ENCODE data around the gene TTC7B.
A peak's percentile ranks its signal among the peaks of the same experiment; 100 is the strongest.

TTC7B gene

DNA sequence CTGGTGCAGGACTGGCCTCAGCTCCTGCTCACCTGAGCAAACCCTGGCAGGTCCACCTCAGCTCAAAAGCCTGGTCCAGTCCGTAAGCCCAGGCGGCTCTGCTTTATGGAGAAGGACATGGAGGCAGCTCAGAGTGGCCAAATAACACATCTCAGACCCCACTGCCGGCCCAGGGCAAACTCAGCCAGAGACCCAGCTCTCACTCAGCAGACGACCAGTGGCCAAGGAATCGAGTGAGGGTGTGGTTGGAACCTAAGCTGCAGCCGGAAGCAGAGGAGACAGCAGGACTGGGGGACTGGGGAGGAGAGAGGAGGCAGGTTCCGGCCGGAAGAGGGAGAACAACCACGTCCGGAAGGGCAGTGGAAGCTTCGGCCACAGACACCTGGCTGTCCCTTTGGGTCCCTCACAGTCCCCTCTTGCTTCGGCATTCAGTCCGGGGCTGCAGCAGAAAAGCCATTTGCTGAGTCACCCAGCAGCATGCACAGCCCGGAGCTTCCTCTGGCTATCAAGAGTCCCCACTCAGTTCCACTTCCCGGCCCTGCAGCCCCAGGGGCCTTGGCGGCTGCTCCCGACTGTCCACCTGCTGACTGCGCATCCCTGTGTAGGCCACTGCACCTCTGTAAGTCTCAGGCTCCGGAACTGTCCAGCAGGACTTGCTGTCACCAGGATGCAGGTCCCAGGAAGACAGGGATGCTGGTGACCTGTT, 315.4 kb downstream of the TTC7B start:
- no peak for DNase-seq

DNA sequence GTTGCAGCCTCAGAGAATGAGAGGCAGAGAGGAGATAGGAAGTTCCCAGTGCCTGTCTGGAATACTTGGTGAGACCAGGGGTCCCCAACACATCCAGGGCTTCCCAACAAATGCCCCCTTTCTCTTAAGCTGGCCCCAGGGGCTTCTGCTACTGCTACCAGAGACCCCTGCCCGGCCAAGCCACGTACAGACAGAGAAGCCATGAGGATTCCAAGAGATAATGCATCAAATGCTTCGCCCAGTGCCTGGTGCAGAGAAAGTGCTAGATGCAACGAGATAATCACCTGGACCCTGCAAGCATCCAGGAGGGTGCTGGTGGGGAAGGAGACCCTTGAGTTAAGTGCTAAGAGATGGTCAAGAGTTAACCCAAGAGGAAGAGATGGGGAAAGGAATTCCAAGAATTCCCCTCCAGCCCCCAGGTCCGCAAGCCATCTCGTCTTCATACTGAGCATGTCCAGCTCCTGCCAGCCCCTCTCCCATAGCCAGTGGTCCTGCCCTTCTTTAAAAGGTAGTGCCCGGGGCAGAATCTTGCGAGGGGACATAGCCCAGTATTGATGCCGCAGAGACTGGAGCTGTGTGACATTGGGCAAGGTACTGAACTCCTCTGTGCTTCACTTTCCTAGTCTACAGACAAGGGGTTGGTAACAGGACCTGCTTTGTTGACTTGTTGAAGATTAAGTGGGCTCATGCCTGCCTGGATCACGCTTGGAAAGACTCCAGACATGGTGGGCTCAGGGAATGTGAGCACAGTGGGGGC, 316.1 kb downstream of the TTC7B start:
- DNase-seq: no peak

DNA sequence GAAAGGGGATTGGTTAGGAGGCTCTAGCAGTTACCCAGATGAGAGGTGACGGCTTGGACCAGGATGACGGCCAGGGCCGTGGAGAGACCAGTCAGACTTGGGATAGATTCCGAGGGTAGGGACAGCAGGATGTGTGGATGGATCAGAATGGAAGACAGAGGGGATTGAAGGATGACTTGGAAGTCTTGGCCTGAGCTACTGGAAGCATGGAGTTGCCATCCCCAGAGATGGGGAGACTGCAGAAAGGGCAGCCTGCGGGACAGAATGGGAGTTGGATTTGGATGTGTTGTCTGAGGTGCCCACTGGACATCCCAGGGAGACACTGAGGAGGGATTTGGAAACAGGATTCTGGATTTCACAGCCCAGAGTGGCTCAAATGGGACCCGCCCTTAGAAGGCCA, 317.1 kb downstream of the TTC7B start:
- no peak for DNase-seq

- DNase-seq: no peak
Measured at GRCh38 chr14:90498198-90498597, 318.0 kb downstream of the TTC7B start.

DNA sequence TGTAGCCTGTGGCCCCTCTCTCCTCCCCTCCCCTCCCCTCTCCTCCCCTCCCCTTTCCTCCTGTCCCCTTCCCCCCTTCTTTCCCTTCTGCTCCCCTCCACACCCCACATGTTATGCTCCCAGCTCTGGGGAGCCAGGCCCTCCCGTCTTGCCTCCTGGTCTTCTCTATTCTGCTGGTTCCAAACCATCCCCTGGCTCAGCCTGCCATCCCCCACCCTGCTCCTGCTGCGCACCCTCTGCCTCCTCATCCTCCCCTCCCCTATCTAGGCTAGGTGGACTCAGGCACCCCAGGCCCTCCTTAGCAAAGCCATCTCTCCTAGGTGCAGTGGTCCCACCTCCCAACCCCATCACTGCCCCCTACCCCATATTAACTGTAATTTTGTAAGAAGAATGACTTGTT, 319.9 kb downstream of the TTC7B start:
- DNase-seq: no peak

DNA sequence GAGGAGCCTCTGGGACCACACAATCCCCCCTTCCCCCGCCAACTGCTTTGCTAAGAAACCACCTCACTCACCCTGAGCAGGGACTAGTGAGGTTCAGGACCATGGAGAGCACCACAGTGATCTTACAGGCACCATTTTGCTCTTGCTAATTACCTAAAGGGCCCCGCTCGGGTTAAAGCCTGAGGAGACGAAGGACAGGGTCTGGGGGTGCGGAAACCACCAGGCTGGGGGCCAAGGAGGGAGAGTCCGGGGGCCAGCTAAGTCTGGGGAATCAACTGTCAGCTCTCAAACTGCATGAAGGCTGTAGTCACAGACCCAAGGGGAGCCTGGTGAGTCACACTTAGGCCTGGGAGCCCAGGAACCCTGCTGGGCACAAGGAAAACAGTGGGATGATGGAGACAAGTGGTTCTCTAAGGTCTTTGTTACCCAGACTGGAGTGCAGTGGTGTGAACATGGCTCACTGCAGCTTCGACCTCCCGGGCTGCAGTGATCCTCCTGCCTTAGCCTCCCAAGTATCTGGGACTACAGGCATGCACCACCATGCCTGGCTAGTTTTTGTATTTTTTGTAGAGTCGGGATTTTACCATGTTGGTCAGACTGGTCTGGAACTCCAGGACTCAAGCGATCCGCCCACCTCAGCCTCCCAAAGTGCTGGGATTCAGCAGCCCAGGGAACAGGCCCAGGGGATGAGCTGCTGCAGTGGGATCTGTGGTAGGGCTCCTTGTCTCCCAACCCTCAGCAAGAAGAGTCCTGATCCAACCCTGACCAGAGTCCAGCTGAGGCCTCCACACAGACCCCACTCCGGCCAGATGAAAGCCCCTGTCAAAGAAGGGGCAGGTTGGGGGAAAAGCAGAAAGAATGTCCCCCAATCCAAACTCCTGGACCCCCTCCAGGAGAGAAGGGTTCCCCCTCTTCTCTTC, 320.6 kb downstream of the TTC7B start:
- peak; percentile 17 to 32 for DNase-seq

DNA sequence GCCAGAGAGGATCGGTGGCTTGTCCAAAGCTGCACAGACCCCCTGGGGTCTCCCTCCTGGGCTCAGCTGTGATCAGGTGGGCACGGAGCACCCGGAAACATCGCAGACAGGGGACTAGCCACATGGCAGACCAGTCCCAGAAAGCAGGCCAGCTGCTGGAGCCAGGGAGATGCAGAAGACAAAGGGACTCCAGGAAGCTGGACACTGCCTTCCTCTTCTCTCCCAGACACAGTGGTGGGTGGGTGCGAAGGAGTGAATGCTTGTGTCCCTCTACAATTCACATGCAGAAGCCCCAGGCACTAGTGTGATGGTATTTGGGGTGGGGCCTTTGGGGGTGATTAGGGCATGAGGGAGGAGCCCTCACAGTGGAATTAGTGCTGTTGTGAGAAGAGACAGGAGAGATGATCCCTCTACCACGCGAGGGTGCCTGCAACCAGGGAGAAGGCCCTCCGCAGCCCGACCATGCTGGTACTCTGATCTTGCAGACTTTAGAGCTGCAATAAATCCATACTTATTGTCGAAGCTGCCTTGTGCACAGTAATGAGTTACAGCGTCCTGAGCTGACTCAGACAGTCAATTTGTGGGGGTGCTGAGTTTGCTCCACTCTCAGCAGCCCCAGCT, 324.2 kb downstream of the TTC7B start:
- DNase-seq: no peak

GRCh38 chr14:90491221-90491885, 324.9 kb downstream of the TTC7B start:
- no peak for DNase-seq

- DNase-seq: no peak
Measured at GRCh38 chr14:90490720-90491050, 325.5 kb downstream of the TTC7B start.

DNA sequence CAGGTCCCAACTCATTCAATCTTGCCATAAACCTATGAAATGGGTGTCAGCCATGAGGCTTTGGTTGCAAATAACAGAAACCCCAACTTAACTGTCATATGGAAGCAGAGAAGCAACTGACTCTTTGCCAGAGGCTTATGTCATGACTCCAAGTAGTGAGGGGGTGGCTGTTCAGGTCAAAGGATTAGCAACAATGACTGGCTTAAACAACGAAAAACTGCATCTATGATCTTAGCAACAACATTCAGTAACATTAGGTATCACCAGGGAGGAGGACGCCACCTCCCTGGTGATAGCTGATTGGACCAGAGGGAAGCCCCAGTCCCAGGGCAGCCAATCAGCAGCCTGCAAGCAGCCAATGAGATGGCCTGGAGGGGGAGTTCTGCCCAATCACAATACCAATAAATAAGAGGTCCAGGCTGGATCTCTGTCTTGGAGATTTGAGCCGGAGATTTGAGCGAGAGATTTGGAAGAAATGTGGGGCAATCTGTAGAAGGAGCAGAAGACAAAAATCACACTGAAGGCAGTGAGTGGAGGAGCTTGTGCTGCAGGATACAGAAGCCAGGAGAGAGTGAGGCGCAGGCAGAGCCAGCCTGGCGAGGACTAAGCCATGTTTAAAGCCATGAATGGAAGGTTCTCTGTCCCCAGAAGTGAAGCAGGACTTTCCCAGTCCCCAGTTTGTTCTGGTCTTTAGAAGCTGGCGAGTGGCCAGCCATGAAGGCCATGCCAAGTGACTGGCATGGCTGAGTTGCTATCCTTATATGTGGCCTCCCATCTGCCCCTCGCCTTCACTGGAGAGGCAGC, 326.1 kb downstream of the TTC7B start:
- no peak for DNase-seq

DNA sequence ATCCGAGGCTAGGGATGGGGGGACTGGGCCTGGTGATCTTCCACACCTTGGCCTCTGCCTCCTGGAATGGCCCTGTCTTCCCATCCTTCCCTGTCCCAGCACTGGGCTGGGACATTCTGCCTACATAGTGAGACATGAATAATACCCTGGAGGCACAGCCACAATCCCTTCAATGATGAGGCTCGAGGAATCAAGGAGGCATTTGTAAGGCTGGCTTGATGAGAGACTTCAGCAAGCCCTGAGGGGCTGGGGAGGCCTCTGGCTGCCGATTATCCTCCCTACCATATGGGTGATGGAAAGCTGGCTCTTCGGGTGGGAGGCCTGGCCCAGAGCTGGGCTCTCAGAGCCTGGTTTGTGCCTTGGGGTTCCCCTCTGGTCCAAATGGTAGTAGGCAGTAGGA, 326.9 kb downstream of the TTC7B start:
- DNase-seq: no peak

GRCh38 chr14:90488256-90488655, 328.0 kb downstream of the TTC7B start:
- no peak for DNase-seq

DNA sequence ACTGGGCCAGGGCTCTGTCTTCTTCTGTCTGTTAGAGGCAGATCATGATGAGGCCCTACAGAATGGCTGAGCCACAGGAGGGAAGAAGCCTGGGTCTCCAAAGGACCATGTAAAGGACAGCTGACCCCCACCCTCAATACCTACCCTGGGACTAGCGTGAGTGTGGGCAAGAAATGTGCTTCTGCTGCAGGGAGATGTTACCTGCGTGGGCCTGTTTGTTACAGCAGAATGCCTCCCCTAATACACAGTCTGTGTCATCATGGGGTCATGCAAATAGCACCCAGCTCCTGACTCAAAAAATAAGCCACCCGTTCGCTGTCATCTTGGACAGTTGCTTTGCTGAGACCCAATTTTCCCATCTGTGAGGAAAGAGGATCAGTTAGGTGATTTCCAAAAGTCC, 328.8 kb downstream of the TTC7B start:
- no peak for DNase-seq

DNA sequence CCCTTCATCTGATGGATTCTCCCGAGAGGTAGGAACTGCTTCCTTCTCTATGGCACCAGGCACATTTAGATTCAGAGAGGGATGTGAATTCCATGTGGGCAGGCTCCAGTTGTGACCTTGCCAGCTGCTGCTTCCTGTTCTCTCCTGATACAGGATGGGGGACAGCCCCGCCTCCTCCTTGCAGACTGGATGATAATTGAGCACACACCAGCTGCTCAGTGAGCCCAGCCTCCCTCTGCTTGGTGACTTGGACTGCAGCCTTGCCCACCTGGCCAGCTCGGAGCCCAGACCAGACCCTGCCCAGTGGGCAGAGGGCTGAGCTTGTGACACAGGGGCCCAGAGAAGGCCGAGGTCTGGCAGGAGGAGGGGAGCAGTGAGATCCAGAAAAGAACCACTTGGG, 329.2 kb downstream of the TTC7B start:
- DNase-seq: no peak

GRCh38 chr14:90484291-90484690, 331.9 kb downstream of the TTC7B start:
- no peak for DNase-seq

DNA sequence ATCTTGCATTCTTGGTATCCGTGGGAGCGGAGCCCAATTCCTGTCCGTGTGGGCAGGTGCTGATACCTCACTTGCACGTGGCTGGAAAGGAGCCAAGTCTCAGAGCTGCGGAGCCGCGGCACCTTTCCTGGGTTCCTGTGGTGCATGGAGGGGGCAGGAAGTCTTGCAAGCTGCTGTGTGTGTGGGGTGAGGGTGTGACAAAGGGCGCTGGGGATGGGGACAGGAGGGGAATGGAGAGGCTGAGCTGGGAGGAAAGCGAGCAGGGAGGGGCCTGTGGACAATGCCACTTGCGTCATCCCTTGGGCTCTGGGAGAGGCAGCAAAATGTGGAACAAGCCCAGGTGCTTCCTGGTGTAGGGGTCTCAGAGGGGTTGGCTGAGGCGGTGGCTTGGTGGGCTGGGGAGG, 332.7 kb downstream of the TTC7B start:
- DNase-seq: no peak

DNA sequence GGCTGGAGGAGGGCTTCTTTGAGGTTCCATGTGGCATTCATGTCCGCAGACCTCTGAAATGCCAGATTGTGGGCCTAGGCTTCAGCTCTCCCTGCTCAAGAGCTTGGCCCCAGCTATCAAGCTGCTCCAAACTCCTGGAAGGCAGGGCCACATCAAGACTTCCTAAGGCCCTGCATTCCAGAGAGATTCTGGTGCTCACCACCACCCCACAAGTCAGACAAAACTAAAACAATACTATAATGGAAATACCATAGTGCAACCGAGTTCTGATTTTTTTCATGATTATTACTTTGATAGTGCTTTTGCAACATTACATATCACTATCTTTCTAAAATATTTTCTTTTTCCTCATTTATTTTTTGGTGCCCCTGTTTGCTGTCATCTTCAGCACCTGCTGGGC, 333.1 kb downstream of the TTC7B start:
- no peak for DNase-seq

DNA sequence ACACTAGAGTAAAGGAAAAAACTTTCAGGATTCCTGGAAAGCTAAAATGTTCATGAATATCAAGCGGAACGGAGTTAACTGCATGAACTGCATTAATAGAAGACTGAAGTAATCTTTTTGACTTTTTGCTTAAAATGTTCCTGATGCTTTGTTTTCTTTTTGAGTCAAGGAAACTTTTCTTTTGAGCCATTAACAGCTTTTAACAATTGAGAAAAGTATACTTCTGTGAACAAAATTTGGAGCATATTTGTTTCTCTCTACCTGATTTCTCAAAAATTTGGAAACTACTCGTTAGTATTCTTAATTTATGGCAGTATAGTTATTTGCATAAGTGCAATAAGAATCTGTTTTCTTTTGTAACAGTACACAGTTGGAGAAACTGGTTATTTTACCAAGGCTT, 340.9 kb downstream of the TTC7B start:
- no peak for DNase-seq
